Measurements from ENCODE around the gene ARHGAP25.
A peak's percentile ranks its signal among the peaks of the same experiment; 100 is the strongest.

ARHGAP25 gene

DNA sequence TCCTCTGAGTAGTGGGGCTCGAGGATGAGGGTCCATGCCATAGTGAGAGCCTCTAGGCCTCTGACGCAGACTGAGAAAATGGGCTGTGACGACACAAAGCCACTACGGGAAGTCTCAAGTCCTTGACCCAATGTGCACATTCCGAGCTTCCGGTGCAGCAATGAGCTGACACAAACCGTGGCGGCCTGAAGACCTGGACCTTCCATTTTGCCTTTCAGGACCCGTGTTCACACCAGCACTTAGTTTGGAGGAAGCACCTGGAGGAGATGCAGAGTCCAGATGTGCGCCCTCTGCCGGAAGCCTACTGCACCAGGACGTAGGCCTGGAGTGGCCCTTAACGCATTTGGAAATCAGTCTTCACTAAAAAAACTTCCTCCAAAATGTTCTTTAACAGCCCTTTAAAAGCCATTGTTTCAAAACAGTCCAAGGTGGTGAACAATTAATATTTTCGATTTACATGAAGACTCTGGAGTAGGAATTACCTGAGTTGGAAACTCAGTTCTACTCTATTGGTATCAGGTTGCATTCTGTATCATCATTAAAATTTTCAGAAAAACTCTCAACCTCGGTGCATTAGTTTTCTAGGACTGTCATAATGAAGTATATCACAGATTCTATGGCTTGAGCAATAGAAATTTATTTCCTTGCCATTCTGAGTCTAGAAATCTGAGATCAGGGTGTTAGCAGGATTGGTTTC, 102.7 kb downstream of the ARHGAP25 start:
- DNase-seq, result peak; percentile 17

GRCh38 chr2:68837861-68838341, 103.3 kb downstream of the ARHGAP25 start:
- no peak for DNase-seq

DNA sequence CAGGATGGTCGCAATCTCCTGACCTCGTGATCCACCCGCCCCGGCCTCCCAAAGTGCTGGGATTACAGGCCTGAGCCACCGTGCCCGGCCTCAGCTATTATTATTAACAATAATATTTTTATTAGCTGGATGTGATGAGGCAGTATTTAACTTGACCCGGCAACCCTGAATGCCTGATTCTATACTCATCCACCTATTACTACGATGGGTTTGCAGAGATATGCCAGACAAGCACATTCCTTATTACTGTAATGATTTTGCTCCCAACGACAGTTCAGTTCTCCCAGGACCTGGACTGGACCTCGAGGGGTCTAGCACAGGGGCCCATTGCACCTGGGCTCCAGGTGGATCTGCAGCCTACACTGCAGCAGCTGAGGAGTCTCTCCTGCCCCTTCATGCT, 104.0 kb downstream of the ARHGAP25 start:
- no peak for DNase-seq

- no peak for DNase-seq
Observed at GRCh38 chr2:68839260-68839833, 104.7 kb downstream of the ARHGAP25 start.

GRCh38 chr2:68845043-68845442, 110.4 kb downstream of the ARHGAP25 start:
- DNase-seq, result no peak

DNA sequence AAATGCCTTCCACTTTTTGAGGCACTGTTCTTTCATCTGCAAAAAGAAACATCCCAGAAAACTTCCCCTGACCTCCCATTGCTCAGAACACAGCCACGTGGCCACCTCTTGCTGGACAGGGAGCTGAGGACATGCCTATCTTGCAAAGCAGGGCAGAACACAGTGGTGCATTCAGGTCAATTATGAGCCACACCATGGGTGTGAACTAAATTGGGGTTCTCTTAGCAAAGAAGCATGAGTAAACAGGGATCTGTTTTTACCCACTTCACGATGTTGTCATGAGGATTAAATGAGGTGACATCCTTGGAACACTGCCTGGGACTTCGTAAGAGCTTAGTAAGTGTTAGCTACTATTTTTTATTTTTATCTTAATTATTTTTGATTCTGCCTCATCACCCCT, 111.5 kb downstream of the ARHGAP25 start:
- DNase-seq, result no peak

GRCh38 chr2:68847751-68848150, 113.1 kb downstream of the ARHGAP25 start:
- no peak for DNase-seq

GRCh38 chr2:68849579-68850030, 115.0 kb downstream of the ARHGAP25 start:
- DNase-seq, result no peak

DNA sequence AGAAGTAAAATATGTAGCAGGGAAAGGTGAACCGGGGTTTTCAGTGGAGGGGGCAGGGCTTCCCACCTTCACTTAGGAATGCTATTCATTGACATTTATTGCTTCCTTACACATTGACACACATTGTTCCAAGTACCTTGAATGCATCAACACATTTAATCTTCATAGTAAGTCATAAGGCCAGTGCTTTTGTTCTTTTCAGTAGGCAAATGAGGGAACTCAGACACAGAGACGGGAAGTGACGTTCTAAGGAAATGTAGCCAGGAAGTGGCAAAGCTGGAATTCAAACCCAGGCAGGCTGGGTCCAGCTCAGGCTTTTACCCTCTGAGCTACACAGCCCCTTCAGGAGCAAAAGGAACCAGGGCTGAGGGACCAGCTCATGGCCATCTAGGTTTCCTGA, 115.9 kb downstream of the ARHGAP25 start:
- DNase-seq, result no peak

- no peak for DNase-seq
Observed at GRCh38 chr2:68853035-68853434, 118.4 kb downstream of the ARHGAP25 start.

DNA sequence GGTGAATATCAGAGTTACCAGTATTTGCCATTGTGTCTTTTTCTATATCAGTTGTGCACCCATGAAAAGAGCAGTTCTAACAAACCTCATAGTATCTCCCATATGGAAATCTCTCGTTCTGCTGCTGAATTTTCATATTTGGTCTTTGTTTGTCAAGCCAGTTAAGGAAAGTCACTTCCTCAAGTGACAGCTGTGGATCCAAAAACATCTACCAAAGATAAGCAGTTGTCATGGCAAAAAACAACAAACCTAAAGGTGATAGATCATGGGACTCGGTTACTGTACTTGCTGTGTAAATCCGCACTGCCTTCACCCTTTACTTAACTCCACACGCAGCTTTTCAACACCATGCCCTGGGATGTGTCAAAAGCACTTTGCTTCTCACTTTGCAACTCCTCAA, 119.3 kb downstream of the ARHGAP25 start:
- DNase-seq, result no peak

DNA sequence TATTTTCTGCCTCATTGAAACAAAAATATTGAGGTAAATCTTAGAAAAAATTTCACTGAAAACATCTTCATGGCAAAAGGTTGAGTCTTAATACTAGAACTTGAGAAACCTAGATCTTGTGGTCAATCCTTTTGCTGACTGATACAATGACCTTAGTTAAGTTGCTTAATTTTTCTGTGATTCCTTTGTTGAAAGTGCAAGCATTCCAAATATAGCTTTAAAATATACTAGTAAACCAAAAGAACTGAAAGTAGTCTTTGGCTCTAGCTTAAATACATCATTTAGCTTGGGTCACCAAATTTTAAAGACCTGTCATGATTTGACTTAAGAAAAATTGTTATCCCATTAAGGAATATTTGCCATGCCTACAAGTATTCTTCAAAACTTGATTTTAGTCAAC, 119.9 kb downstream of the ARHGAP25 start:
- no peak for DNase-seq

- DNase-seq, result no peak
Observed at GRCh38 chr2:68855550-68855949, 120.9 kb downstream of the ARHGAP25 start.

- DNase-seq, result no peak
Observed at GRCh38 chr2:68857202-68857845, 122.7 kb downstream of the ARHGAP25 start.

- DNase-seq, result no peak
Observed at GRCh38 chr2:68857855-68858456, 123.3 kb downstream of the ARHGAP25 start.

- no peak for DNase-seq
Observed at GRCh38 chr2:68860111-68860510, 125.5 kb downstream of the ARHGAP25 start.

DNA sequence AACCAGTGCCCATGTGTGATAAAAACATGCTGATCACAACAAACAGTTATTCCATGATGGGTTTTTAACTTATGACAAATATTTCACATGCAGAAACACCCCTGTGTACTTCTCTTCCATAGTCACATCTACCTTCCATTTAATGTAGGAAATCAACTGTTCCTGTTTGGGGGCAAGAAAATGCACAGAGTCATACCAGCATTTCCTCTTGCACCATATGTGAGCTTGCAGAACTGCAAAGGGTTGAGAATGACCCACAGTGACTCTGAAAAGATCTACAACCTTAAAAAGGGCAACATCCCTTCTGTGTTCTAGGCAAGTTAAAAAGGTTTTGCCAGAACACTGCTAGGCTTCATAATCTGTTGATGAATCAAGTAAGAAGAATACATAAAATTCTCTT, 126.7 kb downstream of the ARHGAP25 start:
- DNase-seq, result no peak

DNA sequence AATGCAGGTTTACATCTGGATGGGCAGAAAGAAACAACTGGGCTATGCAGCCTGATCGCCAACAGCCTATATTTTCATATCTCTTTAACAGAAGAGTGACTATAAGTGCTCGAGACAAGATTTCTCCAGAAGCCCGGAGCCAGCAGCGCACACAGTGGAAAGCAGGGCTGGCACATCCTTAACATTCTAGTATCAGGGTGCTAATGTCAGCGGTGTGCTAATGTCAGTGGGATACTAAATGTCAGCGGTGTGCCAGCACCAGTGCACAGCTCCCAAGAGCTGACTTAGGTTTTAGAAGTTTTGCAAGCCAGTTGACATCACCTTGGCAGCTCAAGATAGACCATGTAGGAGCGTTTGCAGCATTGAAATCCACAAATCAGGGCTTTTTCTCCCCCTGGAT, 128.3 kb downstream of the ARHGAP25 start:
- DNase-seq, result no peak

DNA sequence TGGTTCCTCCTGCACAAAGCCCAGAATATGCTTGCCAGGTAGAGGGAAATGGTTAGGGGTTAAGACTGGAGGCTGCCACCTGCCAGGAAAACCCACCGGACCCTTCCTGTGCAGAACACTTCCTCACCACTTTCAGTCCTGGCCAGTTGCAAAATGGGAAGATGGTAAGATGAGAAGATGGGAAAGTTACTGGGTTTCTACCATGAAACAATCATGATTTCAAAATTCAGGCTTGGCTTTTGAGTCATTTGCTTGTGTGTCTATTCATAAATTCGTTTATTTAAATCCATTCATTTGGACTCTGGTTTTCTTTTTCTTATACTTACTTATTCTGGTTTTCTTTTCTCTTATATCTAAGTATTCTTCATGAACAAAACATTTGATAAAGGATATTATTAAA, 129.4 kb downstream of the ARHGAP25 start:
- no peak for DNase-seq

GRCh38 chr2:68865108-68865507, 130.5 kb downstream of the ARHGAP25 start:
- DNase-seq, result no peak

DNA sequence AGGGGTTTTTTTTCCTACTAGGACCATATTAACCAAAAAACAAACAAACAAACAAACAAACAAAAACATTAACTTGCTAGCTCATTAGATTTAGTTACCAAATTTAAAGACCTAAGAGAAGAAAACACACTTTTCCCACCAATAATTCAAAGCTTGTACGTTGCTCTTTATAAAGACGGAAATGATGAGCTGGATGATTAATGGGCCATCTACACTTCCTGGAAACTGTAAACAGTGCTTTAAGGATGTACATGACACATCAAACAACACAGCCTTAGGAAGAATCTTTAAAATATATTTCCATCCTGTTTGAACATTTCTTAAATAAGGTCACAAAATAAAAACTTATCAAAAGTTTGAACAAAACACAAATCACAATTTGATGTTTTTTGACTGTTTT, 135.6 kb downstream of the ARHGAP25 start:
- no peak for DNase-seq

DNA sequence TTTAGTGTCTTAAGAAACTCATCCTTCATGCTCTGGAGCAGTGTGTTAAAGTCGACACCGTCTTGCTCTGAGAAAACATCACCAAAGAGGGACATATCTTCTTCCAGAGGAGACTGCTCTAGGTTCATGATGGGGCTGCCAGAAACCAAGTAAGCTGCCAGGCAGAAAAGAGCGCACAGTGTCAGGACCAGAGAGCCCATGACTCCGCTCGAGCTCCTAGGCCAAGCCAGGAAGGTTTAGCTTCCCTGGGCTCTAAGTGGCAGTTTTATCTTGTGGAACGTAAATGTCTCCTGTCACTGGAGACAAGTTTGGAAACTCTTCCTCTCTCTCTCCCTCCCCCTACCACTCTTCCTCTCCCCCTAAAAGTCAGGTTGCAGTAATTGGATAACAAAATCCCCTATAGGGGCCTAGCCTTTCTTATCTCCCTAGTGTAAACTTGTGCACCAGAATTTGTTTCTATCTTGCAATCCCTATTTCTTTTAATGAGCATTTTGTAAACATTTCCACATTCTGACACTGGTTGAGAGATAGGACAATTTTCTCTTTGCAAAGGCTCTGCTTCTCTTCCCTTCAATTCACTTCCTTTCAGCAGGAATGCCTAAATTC, 136.7 kb downstream of the ARHGAP25 start, which contains the start of gene BMP10:
Gene BMP10 (minus strand): TSS at position 239 of the 606 bp plus-strand sequence. CDS start 39 bp downstream, at position 200.
- no peak for DNase-seq

Measured in NK-92 treated with Interleukin-12 subunit alpha and Interleukin-12 subunit beta, amount 100 ng/mL, for 24 hours (cell line).